Neutrophil (primary cell): Measurements from ENCODE around the gene KCNQ4.

Experiments
- H3K27ac ChIP-seq: fragments of 200-600 bp; sonication (generic); 2 replicates; pipeline ENCODE4 v1.5.1; 2016; ENCODE audit warnings: mild to moderate bottlenecking, moderate library complexity
- H3K27me3 ChIP-seq: fragments of 200-600 bp; sonication (generic); 2 replicates; pipeline ENCODE4 v1.6.0; 2016; ENCODE audit warnings: mild to moderate bottlenecking
- H3K36me3 ChIP-seq: fragments of 200-600 bp; sonication (generic); 2 replicates; pipeline ENCODE4 v1.5.1; 2017
- H3K4me1 ChIP-seq, 2 experiments: fragments of 200-600 bp in 1 of 2; sonication (generic) in 1 of 2; 1 replicate in 1 of 2; 2 replicates in 1 of 2; pipeline versions ENCODE4 v1.5.1 to v1.6.1; 2013 to 2016; ENCODE audit warnings: low read depth in 1 of 2, low read length in 1 of 2, mild to moderate bottlenecking in 1 of 2, moderate library complexity in 1 of 2; ENCODE audit not compliant: control insufficient read depth in 1 of 2, insufficient read depth in 1 of 2
- H3K4me3 ChIP-seq, 2 experiments: fragments of 200-600 bp in 1 of 2; sonication (generic) in 1 of 2; 1 replicate in 1 of 2; 2 replicates in 1 of 2; pipeline ENCODE4 v1.5.1; 2013 to 2016; ENCODE audit warnings: low read depth in 1 of 2, low read length in 1 of 2, mild to moderate bottlenecking in 1 of 2, moderate library complexity in 1 of 2
- H3K9me3 ChIP-seq: fragments of 200-600 bp; sonication (generic); 2 replicates; pipeline ENCODE4 v1.5.1; 2016
- TF ChIP-seq, protein P1 (sequence below): fragments of 200-600 bp; sonication (generic); IDR thresholded peaks from 2 replicates; pipeline ENCODE4 v1.5.1; 2016; ENCODE audit warnings: antibody characterized with exemption

KCNQ4 gene

DNA sequence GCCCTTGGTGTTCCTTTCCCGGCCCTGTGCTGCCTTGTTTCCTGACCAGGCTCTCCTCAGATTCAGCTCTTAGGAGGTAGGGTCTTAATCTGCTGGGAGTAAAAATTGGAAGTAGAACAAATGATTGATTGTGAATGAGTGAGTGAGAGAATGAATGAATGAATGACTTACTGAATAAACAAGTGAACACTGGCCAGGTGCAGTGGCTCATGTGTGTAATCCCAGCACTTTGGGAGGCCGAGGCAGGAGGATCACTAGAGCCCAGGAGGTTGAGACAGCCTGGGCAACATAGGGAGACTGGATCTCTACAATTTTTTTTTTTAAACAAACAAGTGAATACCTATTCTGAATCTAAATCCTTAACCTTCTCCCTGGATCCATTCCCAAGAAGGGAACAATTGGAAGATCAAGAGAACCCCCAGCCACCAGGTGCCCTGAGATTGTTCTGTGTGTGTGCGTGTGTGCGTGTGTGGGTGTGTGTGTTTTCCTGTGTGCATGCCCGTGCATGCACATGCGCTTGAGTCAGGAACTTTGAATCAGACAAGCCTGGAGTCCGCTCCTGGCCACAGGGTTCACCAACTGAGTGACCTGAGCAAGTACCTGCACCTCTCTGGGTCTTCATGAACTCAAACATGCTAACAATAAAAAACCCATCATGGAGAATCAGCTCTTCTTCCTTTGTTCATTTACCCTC lies 102.9 kb downstream of the KCNQ4 start:
- no peak overlapping the region for H3K27ac ChIP-seq
- H3K36me3 ChIP-seq, result no peaks in the 10 kb centered on the region
- peaks cover 13 to 15% of the 10 kb centered on the region in 2 experiments for H3K4me1 ChIP-seq
- H3K9me3 ChIP-seq, result no peaks in the 10 kb centered on the region
- peaks cover 73% of the 10 kb centered on the region for H3K27me3 ChIP-seq
- no peak overlapping the region for H3K4me3 ChIP-seq
- TF ChIP-seq, protein P1, sequence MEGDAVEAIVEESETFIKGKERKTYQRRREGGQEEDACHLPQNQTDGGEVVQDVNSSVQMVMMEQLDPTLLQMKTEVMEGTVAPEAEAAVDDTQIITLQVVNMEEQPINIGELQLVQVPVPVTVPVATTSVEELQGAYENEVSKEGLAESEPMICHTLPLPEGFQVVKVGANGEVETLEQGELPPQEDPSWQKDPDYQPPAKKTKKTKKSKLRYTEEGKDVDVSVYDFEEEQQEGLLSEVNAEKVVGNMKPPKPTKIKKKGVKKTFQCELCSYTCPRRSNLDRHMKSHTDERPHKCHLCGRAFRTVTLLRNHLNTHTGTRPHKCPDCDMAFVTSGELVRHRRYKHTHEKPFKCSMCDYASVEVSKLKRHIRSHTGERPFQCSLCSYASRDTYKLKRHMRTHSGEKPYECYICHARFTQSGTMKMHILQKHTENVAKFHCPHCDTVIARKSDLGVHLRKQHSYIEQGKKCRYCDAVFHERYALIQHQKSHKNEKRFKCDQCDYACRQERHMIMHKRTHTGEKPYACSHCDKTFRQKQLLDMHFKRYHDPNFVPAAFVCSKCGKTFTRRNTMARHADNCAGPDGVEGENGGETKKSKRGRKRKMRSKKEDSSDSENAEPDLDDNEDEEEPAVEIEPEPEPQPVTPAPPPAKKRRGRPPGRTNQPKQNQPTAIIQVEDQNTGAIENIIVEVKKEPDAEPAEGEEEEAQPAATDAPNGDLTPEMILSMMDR, result no peak

DNA sequence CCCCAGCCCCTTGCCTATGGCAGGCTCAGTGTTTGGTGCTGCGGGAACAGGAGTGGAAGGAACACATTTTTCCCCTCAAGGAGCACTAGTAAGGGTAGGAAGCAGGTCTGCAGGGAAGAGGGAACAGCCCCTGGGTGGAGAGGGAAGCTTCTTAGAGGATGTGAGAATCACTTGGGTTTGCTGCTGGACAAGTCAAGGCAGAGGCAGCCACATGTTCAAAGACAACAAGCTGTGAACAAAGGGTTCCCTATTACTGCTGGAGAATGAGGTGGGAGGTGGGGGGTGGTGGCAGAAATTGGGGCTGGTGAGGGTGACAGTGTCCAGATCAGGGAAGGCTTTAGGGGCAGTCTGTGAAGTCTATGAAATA lies 103.4 kb downstream of the KCNQ4 start:
- H3K36me3 ChIP-seq, result no peaks in the 10 kb centered on the region
- H3K27ac ChIP-seq, result no peak overlapping the region
- H3K4me3 ChIP-seq, result no peak overlapping the region
- H3K27me3 ChIP-seq, result peaks cover 73% of the 10 kb centered on the region
- H3K9me3 ChIP-seq, result no peaks in the 10 kb centered on the region
- TF ChIP-seq, protein P1, result no peak
- H3K4me1 ChIP-seq, result peaks cover 14 to 15% of the 10 kb centered on the region in 2 experiments

DNA sequence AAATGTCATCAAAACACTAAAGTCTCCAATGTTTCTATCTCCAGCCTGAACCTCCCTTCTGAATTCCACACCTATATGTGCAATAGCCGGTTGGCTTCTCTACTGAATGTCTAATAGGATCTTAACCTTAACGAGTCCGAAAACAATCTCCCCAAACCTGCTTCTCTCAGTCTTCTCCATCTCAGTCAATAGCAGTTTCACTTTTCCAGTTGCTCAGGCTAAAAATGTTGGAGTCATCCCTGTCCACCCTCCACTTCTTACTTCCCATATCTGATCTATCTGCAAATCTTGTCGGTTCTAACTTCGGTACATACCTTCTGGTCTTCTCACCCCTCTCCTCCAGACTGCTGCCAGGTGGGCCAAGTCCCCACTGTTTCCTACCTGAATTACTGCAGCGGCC lies 104.1 kb downstream of the KCNQ4 start:
- H3K4me1 ChIP-seq, result peaks cover 14 to 15% of the 10 kb centered on the region in 2 experiments
- no peak overlapping the region for H3K27ac ChIP-seq
- H3K36me3 ChIP-seq, result no peaks in the 10 kb centered on the region
- TF ChIP-seq, protein P1, result no peak
- no peak overlapping the region for H3K4me3 ChIP-seq
- peaks cover 66% of the 10 kb centered on the region for H3K27me3 ChIP-seq
- no peaks in the 10 kb centered on the region for H3K9me3 ChIP-seq
